Measurements from ENCODE around the gene NCOR2. TPM values are rescaled to one million over a fixed set of nuclear protein-coding genes. Genes with fewer than 3 reads are reported as not detected.
A peak's percentile ranks its signal among the peaks of the same experiment; 100 is the strongest.

NCOR2 gene
- polyA plus RNA-seq, 6 donors from 2014 or later: 2.4 to 15.8 (median 4.0) TPM

GRCh38 chr12:124538194-124539082 is 29.0 kb downstream of the NCOR2 start:
- H3K9me3 Mint-ChIP-seq: no peaks in the 10 kb centered on the region
- ATAC-seq (ENCODE audit: low read depth in 2 of 2): no peak
- no peak for DNase-seq
- H3K27me3 Mint-ChIP-seq: no peaks in the 10 kb centered on the region
- peak overlapping the region in 2 of 8 donors; percentile 26 to 41 for H3K4me3 Mint-ChIP-seq
- H3K36me3 Mint-ChIP-seq: no peaks in the 10 kb centered on the region
- peak overlapping the region in 4 of 6 donors; percentile 64 to 88 (median 75) for H3K27ac Mint-ChIP-seq
- H3K4me1 Mint-ChIP-seq: peaks cover 25 to 44% (median 30%) of the 10 kb centered on the region in 3 donors

- Mint-ChIP-seq H3K4me1 (peaks cover 24 to 39% (median 30%) of the 10 kb centered on the region in 3 donors), H3K27me3 (no peaks in the 10 kb centered on the region), H3K36me3 (no peaks in the 10 kb centered on the region), H3K27ac (peak overlapping the region in 4 of 6 donors; percentile 56 to 85 (median 62)), H3K9me3 (no peaks in the 10 kb centered on the region), H3K4me3 (peak overlapping the region in 1 of 8 donors; percentile 57)
- ATAC-seq (ENCODE audit: low read depth in 2 of 2) (no peak), DNase-seq (no peak)
Measured at GRCh38 chr12:124537525-124538193, 29.8 kb downstream of the NCOR2 start.

- ATAC-seq (ENCODE audit: low read depth in 2 of 2) (no peak), DNase-seq (no peak)
- Mint-ChIP-seq H3K36me3 (no peaks in the 10 kb centered on the region), H3K27me3 (no peaks in the 10 kb centered on the region), H3K4me3 (no peak overlapping the region), H3K27ac (peak overlapping the region in 1 of 6 donors; percentile 27), H3K4me1 (peaks cover 24 to 32% (median 30%) of the 10 kb centered on the region in 3 donors), H3K9me3 (no peaks in the 10 kb centered on the region)
Measured at GRCh38 chr12:124536641-124537040, 30.8 kb downstream of the NCOR2 start.

- ATAC-seq (ENCODE audit: low read depth in 2 of 2) (no peak), DNase-seq (no peak)
- no peaks in the 10 kb centered on the region for H3K9me3 Mint-ChIP-seq
- peaks cover 27 to 32% (median 29%) of the 10 kb centered on the region in 3 donors for H3K4me1 Mint-ChIP-seq
- H3K27me3 Mint-ChIP-seq: no peaks in the 10 kb centered on the region
- no peaks in the 10 kb centered on the region for H3K36me3 Mint-ChIP-seq
- H3K4me3 Mint-ChIP-seq: peak overlapping the region in 1 of 8 donors; percentile 30
- peak overlapping the region in 1 of 6 donors; percentile 78 for H3K27ac Mint-ChIP-seq
Measured at GRCh38 chr12:124534776-124535740, 32.4 kb downstream of the NCOR2 start.

- Mint-ChIP-seq H3K4me1 (peaks cover 16 to 22% (median 16%) of the 10 kb centered on the region in 3 donors), H3K9me3 (no peaks in the 10 kb centered on the region), H3K36me3 (peaks cover 0 to 6% of the 10 kb centered on the region in 2 donors), H3K4me3 (no peak overlapping the region), H3K27ac (peak overlapping the region in 1 of 6 donors; percentile 80), H3K27me3 (no peaks in the 10 kb centered on the region)
- no peak for ATAC-seq (ENCODE audit: low read depth in 2 of 2)
- DNase-seq: no peak
Measured at GRCh38 chr12:124533456-124533855, 34.0 kb downstream of the NCOR2 start.

GRCh38 chr12:124532967-124533366 is 34.4 kb downstream of the NCOR2 start:
- H3K9me3 Mint-ChIP-seq: no peaks in the 10 kb centered on the region
- H3K27ac Mint-ChIP-seq: no peak overlapping the region
- H3K27me3 Mint-ChIP-seq: no peaks in the 10 kb centered on the region
- H3K4me1 Mint-ChIP-seq: peaks cover 15 to 22% (median 16%) of the 10 kb centered on the region in 3 donors
- ATAC-seq (ENCODE audit: low read depth in 2 of 2) (no peak), DNase-seq (no peak)
- H3K4me3 Mint-ChIP-seq: no peak overlapping the region
- peaks cover 0 to 6% of the 10 kb centered on the region in 2 donors for H3K36me3 Mint-ChIP-seq

GRCh38 chr12:124532331-124532750 is 35.1 kb downstream of the NCOR2 start:
- no peaks in the 10 kb centered on the region for H3K9me3 Mint-ChIP-seq
- no peak overlapping the region for H3K27ac Mint-ChIP-seq
- H3K4me3 Mint-ChIP-seq: peak overlapping the region in 1 of 8 donors; percentile 9
- no peak for ATAC-seq (ENCODE audit: low read depth in 2 of 2)
- no peaks in the 10 kb centered on the region for H3K27me3 Mint-ChIP-seq
- peaks cover 0 to 6% of the 10 kb centered on the region in 2 donors for H3K36me3 Mint-ChIP-seq
- no peak for DNase-seq
- H3K4me1 Mint-ChIP-seq: peaks cover 17 to 21% (median 20%) of the 10 kb centered on the region in 3 donors

- Mint-ChIP-seq H3K9me3 (no peaks in the 10 kb centered on the region), H3K27ac (peak overlapping the region in 2 of 6 donors; percentile 62 to 76), H3K36me3 (peaks cover 0 to 6% of the 10 kb centered on the region in 2 donors)
Measured at GRCh38 chr12:124531906-124532305, 35.5 kb downstream of the NCOR2 start.

GRCh38 chr12:124531281-124531745 is 36.1 kb downstream of the NCOR2 start:
- ATAC-seq (ENCODE audit: low read depth in 2 of 2) (no peak), DNase-seq (no peak)
- Mint-ChIP-seq H3K36me3 (peaks cover 0 to 6% of the 10 kb centered on the region in 2 donors), H3K27me3 (no peaks in the 10 kb centered on the region), H3K9me3 (no peaks in the 10 kb centered on the region), H3K4me1 (peaks cover 13 to 25% (median 23%) of the 10 kb centered on the region in 3 donors), H3K4me3 (no peak overlapping the region), H3K27ac (no peak overlapping the region)

More at GRCh38 chr12:124531906-124532305, 35.5 kb downstream of the NCOR2 start:
- Mint-ChIP-seq H3K27me3 (no peaks in the 10 kb centered on the region), H3K4me3 (no peak overlapping the region), H3K4me1 (peaks cover 17 to 22% (median 21%) of the 10 kb centered on the region in 3 donors)
- ATAC-seq (ENCODE audit: low read depth in 2 of 2): no peak
- DNase-seq: no peak

- no peaks in the 10 kb centered on the region for H3K27me3 Mint-ChIP-seq
- H3K4me3 Mint-ChIP-seq: no peak overlapping the region
- peaks cover 13 to 23% (median 23%) of the 10 kb centered on the region in 3 donors for H3K4me1 Mint-ChIP-seq
- H3K36me3 Mint-ChIP-seq: peaks cover 0 to 6% of the 10 kb centered on the region in 2 donors
- peak overlapping the region in 1 of 6 donors; percentile 68 for H3K27ac Mint-ChIP-seq
- DNase-seq: no peak
- ATAC-seq (ENCODE audit: low read depth in 2 of 2): no peak
- no peaks in the 10 kb centered on the region for H3K9me3 Mint-ChIP-seq
Measured at GRCh38 chr12:124530637-124531263, 36.7 kb downstream of the NCOR2 start.

GRCh38 chr12:124529565-124530276 is 37.7 kb downstream of the NCOR2 start:
- no peak for ATAC-seq (ENCODE audit: low read depth in 2 of 2)
- Mint-ChIP-seq H3K4me3 (no peak overlapping the region), H3K27me3 (no peaks in the 10 kb centered on the region), H3K27ac (no peak overlapping the region), H3K36me3 (peaks cover 0 to 6% of the 10 kb centered on the region in 2 donors), H3K4me1 (peaks cover 15 to 33% (median 23%) of the 10 kb centered on the region in 3 donors), H3K9me3 (no peaks in the 10 kb centered on the region)
- DNase-seq: no peak
